ENCODE results near the gene OR2T34.
"Not testable (repeated sequence)": the region's sequence is repeated elsewhere in the genome, so short reads cannot be mapped to it uniquely, and the experiment has no call there.

Gene OR2T34

DNA sequence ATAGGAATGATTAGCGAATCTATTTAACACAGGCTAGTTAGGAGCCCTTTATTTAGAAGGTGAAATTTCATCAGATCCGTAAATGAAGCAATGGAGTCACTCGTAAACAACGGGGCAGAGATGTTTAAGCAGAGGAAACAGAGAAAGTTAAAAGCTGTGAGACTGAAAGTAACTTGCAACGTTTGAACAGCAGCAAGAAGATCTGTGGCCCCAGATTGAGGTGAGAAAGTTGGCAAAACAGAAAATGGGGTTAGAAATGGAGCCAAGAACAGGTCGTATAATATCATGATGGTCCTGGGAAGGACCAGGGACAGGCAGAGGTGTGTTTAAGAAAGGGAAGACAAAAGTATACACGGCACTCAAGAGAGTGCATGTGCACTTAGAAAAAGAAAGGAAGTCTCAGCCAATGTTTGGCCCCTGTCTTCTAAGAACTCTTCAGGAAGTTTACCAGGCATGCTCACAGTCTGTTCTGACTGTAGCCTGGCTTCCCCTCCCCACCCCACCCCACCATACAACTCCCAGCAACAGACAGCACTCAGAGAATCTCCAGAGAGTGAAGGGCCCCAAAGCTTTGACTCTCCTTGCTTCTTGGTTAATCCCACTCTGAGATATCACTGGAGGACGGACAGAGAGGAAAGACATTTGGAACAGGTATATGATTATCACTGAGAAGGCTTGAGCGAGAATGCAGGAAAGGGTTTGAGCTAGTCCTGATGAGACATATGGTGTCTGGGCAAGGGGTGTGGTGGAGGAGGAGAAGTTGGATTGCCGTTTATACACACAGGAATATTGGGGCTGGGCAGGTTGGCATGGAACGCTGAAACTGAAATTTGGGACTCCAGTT is 8.8 kb downstream of the OR2T34 start:
- DNase-seq; intact Hi-C loops (cut with DNase I): not testable (repeated sequence)

- intact Hi-C loops (cut with DNase I); DNase-seq: not testable (repeated sequence)
These were observed 11.9 kb downstream of the OR2T34 start, which contains the start of gene OR2T29 for GRCh38 chr1:248562672-248563071. Gene OR2T29 (minus strand): TSS chr1:248562772. CDS start chr1:248559491, 3,281 bp downstream.

DNA sequence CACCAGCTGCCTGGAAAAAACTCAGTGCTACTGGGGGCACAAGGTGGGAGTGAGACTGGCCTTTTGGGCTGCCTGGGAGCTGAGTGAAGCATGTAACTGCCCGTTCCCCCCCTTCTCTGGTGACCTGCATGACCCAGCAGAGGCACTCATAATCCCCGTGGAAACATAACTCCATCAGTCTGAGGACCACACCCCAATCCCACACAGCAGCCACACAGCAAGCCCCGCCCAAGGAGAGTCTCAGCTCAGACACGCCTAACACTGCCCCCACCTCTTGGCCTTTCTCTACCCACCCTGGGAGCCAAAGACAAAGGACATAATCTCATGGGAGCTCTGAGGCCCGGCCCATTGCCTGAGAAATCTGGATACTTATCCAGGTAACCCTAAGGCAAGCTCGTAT is 23.5 kb downstream of the OR2T34 start:
- intact Hi-C loops (cut with DNase I); DNase-seq: not testable (repeated sequence)

- DNase-seq; intact Hi-C loops (cut with DNase I): not testable (repeated sequence)
These were observed 27.2 kb downstream of the OR2T34 start for GRCh38 chr1:248547383-248547782.

GRCh38 chr1:248537449-248537848 is 37.1 kb downstream of the OR2T34 start:
- DNase-seq; intact Hi-C loops (cut with DNase I): not testable (repeated sequence)

Measured in posterior cingulate gyrus (tissue), 11 donors.